SK-N-SH (cell line): ENCODE measurements around the gene FLYWCH1.

Source experiments
- CHD2 ChIP-seq: fragments of 150-350 bp; IDR thresholded peaks from 2 replicates; pipeline ENCODE4 v1.6.1; 2018; ENCODE audit warnings: low read length; ENCODE audit not compliant: partially characterized antibody
- EP300 ChIP-seq, 2 experiments: IDR thresholded peaks; 2 replicates each; pipeline versions ENCODE4 v1.4.0 to v1.6.1; 2012; ENCODE audit warnings: borderline replicate concordance in 1 of 2, low read depth in 1 of 2, low read length in 1 of 2
- POLR2AphosphoS5 ChIP-seq: IDR thresholded peaks from 2 replicates; pipeline ENCODE4 v1.6.1; 2012; ENCODE audit warnings: low read depth, low read length
- RAD21 ChIP-seq: IDR thresholded peaks from 2 replicates; pipeline ENCODE4 v1.6.1; 2012; ENCODE audit warnings: mild to moderate bottlenecking, low read length
- SIN3A ChIP-seq: IDR thresholded peaks from 2 replicates; pipeline ENCODE4 v1.6.1; 2012; ENCODE audit warnings: low read depth, mild to moderate bottlenecking, low read length, moderate library complexity, borderline replicate concordance
- TAF1 ChIP-seq: IDR thresholded peaks from 2 replicates; pipeline ENCODE4 v1.6.1; 2012; ENCODE audit warnings: low read depth, mild to moderate bottlenecking, low read length, moderate library complexity, borderline replicate concordance
- TF ChIP-seq, protein P1 (sequence below): fragments of 150-350 bp; IDR thresholded peaks from 2 replicates; pipeline ENCODE4 v1.6.1; 2017; ENCODE audit warnings: antibody characterized with exemption, low read length, low read depth, borderline replicate concordance
- TF ChIP-seq, protein P2 (sequence below): fragments of 200-600 bp; sonication (generic); IDR thresholded peaks from 2 replicates; pipeline ENCODE4 v1.6.1; 2017; ENCODE audit warnings: antibody characterized with exemption, mild to moderate bottlenecking, moderate library complexity
- TF ChIP-seq, protein P3 (sequence below): IDR thresholded peaks from 2 replicates; pipeline ENCODE4; 2012
- TF ChIP-seq, protein P4 (sequence below): IDR thresholded peaks from 2 replicates; pipeline ENCODE4 v1.4.0; 2012; ENCODE audit warnings: low read depth, borderline replicate concordance
- TF ChIP-seq, protein P5 (sequence below): fragments of 150-350 bp; IDR thresholded peaks from 2 replicates; pipeline ENCODE4 v1.6.1; 2016; ENCODE audit warnings: mild to moderate bottlenecking, low read depth, low read length

DNA sequence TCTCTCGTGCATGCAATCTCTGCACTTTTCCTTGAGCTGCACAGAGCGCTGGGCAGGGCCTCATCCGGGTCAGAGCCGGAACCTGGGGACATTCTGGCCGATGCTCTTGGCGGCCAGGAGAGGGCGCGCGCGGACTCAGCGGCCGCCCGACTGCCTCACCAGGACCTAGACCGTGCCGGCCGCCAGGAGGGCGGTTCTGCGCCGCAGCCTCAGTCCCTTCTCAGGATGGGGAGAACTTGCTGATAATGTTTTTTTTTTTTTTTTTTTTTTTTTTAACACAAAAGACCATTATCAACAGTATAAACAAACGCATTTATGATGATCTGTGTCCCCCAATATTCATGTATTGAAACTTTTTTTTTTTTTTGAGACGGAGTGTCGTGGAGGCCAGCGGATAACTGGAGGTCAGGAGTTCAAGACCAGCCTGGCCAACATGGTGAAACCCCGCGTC, 36.8 kb upstream of the FLYWCH1 start:
- TF ChIP-seq, protein P1, sequence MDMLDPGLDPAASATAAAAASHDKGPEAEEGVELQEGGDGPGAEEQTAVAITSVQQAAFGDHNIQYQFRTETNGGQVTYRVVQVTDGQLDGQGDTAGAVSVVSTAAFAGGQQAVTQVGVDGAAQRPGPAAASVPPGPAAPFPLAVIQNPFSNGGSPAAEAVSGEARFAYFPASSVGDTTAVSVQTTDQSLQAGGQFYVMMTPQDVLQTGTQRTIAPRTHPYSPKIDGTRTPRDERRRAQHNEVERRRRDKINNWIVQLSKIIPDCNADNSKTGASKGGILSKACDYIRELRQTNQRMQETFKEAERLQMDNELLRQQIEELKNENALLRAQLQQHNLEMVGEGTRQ: no peak
- TF ChIP-seq SIN3A (no peak), EP300 (IDR thresholded peaks at IDR 0.05; ENCODE audit: borderline replicate concordance in 1 of 2, low read depth in 1 of 2, low read length in 1 of 2) (no peak), RAD21 (peak; percentile 68), TAF1 (no peak), POLR2AphosphoS5 (no peak), CHD2 (no peak)
- TF ChIP-seq, protein P2, sequence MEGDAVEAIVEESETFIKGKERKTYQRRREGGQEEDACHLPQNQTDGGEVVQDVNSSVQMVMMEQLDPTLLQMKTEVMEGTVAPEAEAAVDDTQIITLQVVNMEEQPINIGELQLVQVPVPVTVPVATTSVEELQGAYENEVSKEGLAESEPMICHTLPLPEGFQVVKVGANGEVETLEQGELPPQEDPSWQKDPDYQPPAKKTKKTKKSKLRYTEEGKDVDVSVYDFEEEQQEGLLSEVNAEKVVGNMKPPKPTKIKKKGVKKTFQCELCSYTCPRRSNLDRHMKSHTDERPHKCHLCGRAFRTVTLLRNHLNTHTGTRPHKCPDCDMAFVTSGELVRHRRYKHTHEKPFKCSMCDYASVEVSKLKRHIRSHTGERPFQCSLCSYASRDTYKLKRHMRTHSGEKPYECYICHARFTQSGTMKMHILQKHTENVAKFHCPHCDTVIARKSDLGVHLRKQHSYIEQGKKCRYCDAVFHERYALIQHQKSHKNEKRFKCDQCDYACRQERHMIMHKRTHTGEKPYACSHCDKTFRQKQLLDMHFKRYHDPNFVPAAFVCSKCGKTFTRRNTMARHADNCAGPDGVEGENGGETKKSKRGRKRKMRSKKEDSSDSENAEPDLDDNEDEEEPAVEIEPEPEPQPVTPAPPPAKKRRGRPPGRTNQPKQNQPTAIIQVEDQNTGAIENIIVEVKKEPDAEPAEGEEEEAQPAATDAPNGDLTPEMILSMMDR: peak; percentile 97
- TF ChIP-seq, protein P3, sequence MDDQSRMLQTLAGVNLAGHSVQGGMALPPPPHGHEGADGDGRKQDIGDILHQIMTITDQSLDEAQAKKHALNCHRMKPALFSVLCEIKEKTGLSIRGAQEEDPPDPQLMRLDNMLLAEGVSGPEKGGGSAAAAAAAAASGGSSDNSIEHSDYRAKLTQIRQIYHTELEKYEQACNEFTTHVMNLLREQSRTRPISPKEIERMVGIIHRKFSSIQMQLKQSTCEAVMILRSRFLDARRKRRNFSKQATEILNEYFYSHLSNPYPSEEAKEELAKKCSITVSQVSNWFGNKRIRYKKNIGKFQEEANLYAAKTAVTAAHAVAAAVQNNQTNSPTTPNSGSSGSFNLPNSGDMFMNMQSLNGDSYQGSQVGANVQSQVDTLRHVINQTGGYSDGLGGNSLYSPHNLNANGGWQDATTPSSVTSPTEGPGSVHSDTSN: no peak
- TF ChIP-seq, protein P4, sequence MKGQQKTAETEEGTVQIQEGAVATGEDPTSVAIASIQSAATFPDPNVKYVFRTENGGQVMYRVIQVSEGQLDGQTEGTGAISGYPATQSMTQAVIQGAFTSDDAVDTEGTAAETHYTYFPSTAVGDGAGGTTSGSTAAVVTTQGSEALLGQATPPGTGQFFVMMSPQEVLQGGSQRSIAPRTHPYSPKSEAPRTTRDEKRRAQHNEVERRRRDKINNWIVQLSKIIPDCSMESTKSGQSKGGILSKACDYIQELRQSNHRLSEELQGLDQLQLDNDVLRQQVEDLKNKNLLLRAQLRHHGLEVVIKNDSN: no peak
- TF ChIP-seq, protein P5, sequence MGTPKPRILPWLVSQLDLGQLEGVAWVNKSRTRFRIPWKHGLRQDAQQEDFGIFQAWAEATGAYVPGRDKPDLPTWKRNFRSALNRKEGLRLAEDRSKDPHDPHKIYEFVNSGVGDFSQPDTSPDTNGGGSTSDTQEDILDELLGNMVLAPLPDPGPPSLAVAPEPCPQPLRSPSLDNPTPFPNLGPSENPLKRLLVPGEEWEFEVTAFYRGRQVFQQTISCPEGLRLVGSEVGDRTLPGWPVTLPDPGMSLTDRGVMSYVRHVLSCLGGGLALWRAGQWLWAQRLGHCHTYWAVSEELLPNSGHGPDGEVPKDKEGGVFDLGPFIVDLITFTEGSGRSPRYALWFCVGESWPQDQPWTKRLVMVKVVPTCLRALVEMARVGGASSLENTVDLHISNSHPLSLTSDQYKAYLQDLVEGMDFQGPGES: no peak
